ENCODE data around the gene RBL2. TPM values are rescaled to one million over a fixed set of nuclear protein-coding genes. Genes with fewer than 3 reads are reported as not detected.
A peak's percentile ranks its signal among the peaks of the same experiment; 100 is the strongest.

The RBL2 gene
- total RNA-seq, 6 donors from 2014 or later: 69.2 to 164 (median 84.9) TPM

DNA sequence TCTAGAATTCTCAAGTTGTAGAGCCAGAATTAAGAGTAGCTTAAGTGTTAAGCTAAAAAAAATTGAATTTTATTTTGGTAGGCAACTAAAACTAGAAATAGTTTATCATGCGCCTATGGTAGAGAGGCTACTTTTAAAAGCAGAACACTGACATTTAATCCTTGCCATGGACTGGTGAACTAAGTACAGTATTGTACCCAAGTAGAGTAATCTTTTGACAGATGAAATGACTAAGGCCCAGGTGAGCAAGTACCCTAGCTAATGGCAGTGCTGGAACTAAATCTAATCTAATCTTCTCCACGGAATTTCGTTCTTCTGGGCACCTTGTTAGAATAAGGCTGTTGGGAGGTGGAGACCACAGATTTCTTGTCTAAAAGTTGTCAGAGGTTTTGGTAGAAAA lies 11.8 kb downstream of the RBL2 start:
- WGBS, 2 donors: 86 to 95% methylated on average over 3 of the region's 3 CpGs
- TF ChIP-seq EP300 (IDR thresholded peaks at IDR 0.05): no peak
- TF ChIP-seq POLR2AphosphoS5 (IDR thresholded peaks at IDR 0.05): no peak
- TF ChIP-seq POLR2A (IDR thresholded peaks at IDR 0.05): no peak
- TF ChIP-seq, protein P1, sequence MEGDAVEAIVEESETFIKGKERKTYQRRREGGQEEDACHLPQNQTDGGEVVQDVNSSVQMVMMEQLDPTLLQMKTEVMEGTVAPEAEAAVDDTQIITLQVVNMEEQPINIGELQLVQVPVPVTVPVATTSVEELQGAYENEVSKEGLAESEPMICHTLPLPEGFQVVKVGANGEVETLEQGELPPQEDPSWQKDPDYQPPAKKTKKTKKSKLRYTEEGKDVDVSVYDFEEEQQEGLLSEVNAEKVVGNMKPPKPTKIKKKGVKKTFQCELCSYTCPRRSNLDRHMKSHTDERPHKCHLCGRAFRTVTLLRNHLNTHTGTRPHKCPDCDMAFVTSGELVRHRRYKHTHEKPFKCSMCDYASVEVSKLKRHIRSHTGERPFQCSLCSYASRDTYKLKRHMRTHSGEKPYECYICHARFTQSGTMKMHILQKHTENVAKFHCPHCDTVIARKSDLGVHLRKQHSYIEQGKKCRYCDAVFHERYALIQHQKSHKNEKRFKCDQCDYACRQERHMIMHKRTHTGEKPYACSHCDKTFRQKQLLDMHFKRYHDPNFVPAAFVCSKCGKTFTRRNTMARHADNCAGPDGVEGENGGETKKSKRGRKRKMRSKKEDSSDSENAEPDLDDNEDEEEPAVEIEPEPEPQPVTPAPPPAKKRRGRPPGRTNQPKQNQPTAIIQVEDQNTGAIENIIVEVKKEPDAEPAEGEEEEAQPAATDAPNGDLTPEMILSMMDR (IDR thresholded peaks at IDR 0.05): no peak
- no peaks in the 10 kb centered on the region for H3K9me3 ChIP-seq
- no peaks in the 10 kb centered on the region for H3K4me1 ChIP-seq
- H3K36me3 ChIP-seq: peaks cover 8 to 77% (median 26%) of the 10 kb centered on the region in 4 donors
- no peak overlapping the region for H3K4me3 ChIP-seq
- no peak for DNase-seq
- no peak for ATAC-seq (ENCODE audit: low FRiP score in 2 of 2)
- no peaks in the 10 kb centered on the region for H3K27me3 ChIP-seq
- H3K27ac ChIP-seq: no peak overlapping the region

GRCh38 chr16:53449816-53450517 lies 15.7 kb downstream of the RBL2 start:
- Histone ChIP-seq H3K27me3 (no peaks in the 10 kb centered on the region), H3K4me1 (no peaks in the 10 kb centered on the region), H3K36me3 (peaks cover 11 to 76% (median 23%) of the 10 kb centered on the region in 4 donors), H3K27ac (no peak overlapping the region), H3K9me3 (no peaks in the 10 kb centered on the region), H3K4me3 (no peak overlapping the region)
- no peak for DNase-seq
- 85 to 87% methylated on average over 4 of the region's 4 CpGs for WGBS, 2 donors
- ATAC-seq (ENCODE audit: low FRiP score in 2 of 2): no peak
- TF ChIP-seq POLR2A (IDR thresholded peaks at IDR 0.05) (no peak), EP300 (IDR thresholded peaks at IDR 0.05) (no peak), POLR2AphosphoS5 (IDR thresholded peaks at IDR 0.05) (no peak)
- TF ChIP-seq, protein P1 (IDR thresholded peaks at IDR 0.05): no peak

- Histone ChIP-seq H3K36me3 (peaks cover 17 to 89% (median 34%) of the 10 kb centered on the region in 4 donors), H3K9me3 (no peaks in the 10 kb centered on the region), H3K27ac (no peak overlapping the region), H3K27me3 (no peaks in the 10 kb centered on the region), H3K4me1 (no peaks in the 10 kb centered on the region), H3K4me3 (no peak overlapping the region)
- ATAC-seq (ENCODE audit: low FRiP score in 2 of 2): no peak
- no peak for TF ChIP-seq EP300 (IDR thresholded peaks at IDR 0.05)
- TF ChIP-seq, protein P1 (IDR thresholded peaks at IDR 0.05): no peak
- TF ChIP-seq POLR2A (IDR thresholded peaks at IDR 0.05): no peak
- no peak for TF ChIP-seq POLR2AphosphoS5 (IDR thresholded peaks at IDR 0.05)
- no peak for DNase-seq
- WGBS, 2 donors: 87 to 93% methylated on average over 5 of the region's 5 CpGs
These were observed 19.7 kb downstream of the RBL2 start for GRCh38 chr16:53453928-53454327.

DNA sequence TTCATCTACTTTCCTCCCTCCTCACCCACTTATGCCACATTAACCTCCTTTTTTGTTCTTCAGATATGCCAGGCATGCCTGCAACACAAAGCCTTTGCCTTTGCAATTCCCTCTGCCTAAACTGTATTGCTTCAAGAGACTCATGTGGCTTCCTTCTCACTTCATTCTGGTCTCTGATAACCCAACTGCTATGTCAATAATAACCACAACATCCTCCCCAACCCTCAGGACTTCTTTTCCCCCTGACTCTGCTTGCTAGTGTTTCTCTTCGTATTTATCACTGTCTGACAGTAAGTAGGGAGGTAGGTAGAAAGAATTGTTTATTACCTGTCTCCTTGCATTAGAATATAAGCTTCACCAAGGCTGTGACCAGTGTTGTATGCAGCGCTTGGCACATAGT lies 22.4 kb downstream of the RBL2 start:
- peak overlapping the region in 2 of 4 donors; percentile 29 to 49 for H3K27ac ChIP-seq
- H3K4me1 ChIP-seq: no peaks in the 10 kb centered on the region
- H3K36me3 ChIP-seq: peaks cover 30 to 97% (median 54%) of the 10 kb centered on the region in 4 donors
- TF ChIP-seq, protein P1 (IDR thresholded peaks at IDR 0.05): no peak
- TF ChIP-seq EP300 (IDR thresholded peaks at IDR 0.05) (no peak), POLR2A (IDR thresholded peaks at IDR 0.05) (no peak), POLR2AphosphoS5 (IDR thresholded peaks at IDR 0.05) (no peak)
- ATAC-seq (ENCODE audit: low FRiP score in 2 of 2): no peak
- DNase-seq: no peak
- 77 to 89% methylated on average over 2 of the region's 2 CpGs for WGBS, 2 donors
- H3K4me3 ChIP-seq: no peak overlapping the region
- H3K9me3 ChIP-seq: no peaks in the 10 kb centered on the region
- no peaks in the 10 kb centered on the region for H3K27me3 ChIP-seq

DNA sequence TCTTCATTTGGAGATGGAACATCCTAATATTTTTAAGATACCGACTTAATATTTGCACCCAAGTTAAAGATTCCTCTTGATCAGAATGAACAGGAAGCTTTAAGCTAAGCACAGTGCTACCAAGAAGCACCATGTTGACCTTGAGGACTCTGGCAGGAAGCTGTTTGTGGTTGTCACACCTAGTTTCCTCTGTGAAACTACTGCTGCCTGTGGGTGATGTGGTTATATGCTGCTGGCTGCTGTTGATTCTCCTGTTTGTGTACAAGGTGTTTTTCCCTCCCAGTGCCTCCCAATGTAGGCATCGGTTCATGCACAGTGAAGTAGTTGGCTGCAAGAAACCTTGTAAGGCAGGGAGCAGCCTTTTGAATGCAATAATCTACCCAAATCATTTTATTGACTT lies 23.4 kb downstream of the RBL2 start:
- 72 to 84% methylated on average over 2 of the region's 2 CpGs for WGBS, 2 donors
- Histone ChIP-seq H3K4me3 (no peak overlapping the region), H3K36me3 (peaks cover 33 to 96% (median 58%) of the 10 kb centered on the region in 4 donors)

More for the DNA sequence above, 23.4 kb downstream of the RBL2 start:
- TF ChIP-seq POLR2AphosphoS5 (IDR thresholded peaks at IDR 0.05) (peak in 1 of 2 donors; percentile 44), POLR2A (IDR thresholded peaks at IDR 0.05) (peak in 1 of 4 donors; percentile 13)
- TF ChIP-seq, protein P1 (IDR thresholded peaks at IDR 0.05): no peak
- no peaks in the 10 kb centered on the region for H3K4me1 ChIP-seq
- peak in 1 of 2 donors; percentile 52 for DNase-seq
- H3K27ac ChIP-seq: peak overlapping the region in 3 of 4 donors; percentile 29 to 51 (median 49)
- H3K27me3 ChIP-seq: no peaks in the 10 kb centered on the region
- H3K9me3 ChIP-seq: no peaks in the 10 kb centered on the region
- ATAC-seq (ENCODE audit: low FRiP score in 2 of 2): peak; percentile 19 to 35

Data from upper lobe of left lung (tissue), 6 donors.